Measurements from ENCODE around the gene DTHD1.
A peak's percentile ranks its signal among the peaks of the same experiment; 100 is the strongest.

The DTHD1 gene

GRCh38 chr4:36312511-36312910 lies 31.1 kb downstream of the DTHD1 start:
- peak in 2 of 51 donors; percentile 1 to 7 for DNase-seq

- no peak for DNase-seq
These were observed 31.9 kb downstream of the DTHD1 start for GRCh38 chr4:36313301-36313700.

- DNase-seq: no peak
These were observed 32.3 kb downstream of the DTHD1 start for GRCh38 chr4:36313703-36314102.

GRCh38 chr4:36316607-36317006 lies 35.2 kb downstream of the DTHD1 start:
- DNase-seq: no peak

GRCh38 chr4:36317721-36318120 lies 36.3 kb downstream of the DTHD1 start:
- DNase-seq: no peak

GRCh38 chr4:36320117-36320896 lies 38.9 kb downstream of the DTHD1 start:
- no peak for DNase-seq

GRCh38 chr4:36321176-36321575 lies 39.8 kb downstream of the DTHD1 start:
- no peak for DNase-seq

- no peak for DNase-seq
These were observed 41.5 kb downstream of the DTHD1 start for GRCh38 chr4:36322921-36323354.

- DNase-seq: no peak
These were observed 42.5 kb downstream of the DTHD1 start for GRCh38 chr4:36323816-36324419.

- DNase-seq: no peak
These were observed 43.4 kb downstream of the DTHD1 start for GRCh38 chr4:36324808-36325207.

- no peak for DNase-seq
These were observed 44.1 kb downstream of the DTHD1 start for GRCh38 chr4:36325499-36325898.

- DNase-seq: no peak
These were observed 44.5 kb downstream of the DTHD1 start for GRCh38 chr4:36325926-36326325.

- DNase-seq: no peak
These were observed 45.1 kb downstream of the DTHD1 start for GRCh38 chr4:36326476-36327029.

- no peak for DNase-seq
These were observed 46.0 kb downstream of the DTHD1 start for GRCh38 chr4:36327400-36327799.

- DNase-seq: no peak
These were observed 46.7 kb downstream of the DTHD1 start for GRCh38 chr4:36328130-36328529.

- no peak for DNase-seq
These were observed 47.8 kb downstream of the DTHD1 start for GRCh38 chr4:36329228-36329627.

- no peak for DNase-seq
These were observed 49.4 kb downstream of the DTHD1 start for GRCh38 chr4:36330796-36331195.

- peak in 37 of 51 donors; percentile 2 to 89 (median 53) for DNase-seq
These were observed 50.8 kb downstream of the DTHD1 start for GRCh38 chr4:36332023-36332781.

GRCh38 chr4:36332782-36333131 lies 51.3 kb downstream of the DTHD1 start:
- DNase-seq: no peak

- DNase-seq: no peak
These were observed 52.0 kb downstream of the DTHD1 start for GRCh38 chr4:36333303-36333877.

GRCh38 chr4:36337665-36338185 lies 56.3 kb downstream of the DTHD1 start:
- DNase-seq: no peak

GRCh38 chr4:36338973-36339372 lies 57.6 kb downstream of the DTHD1 start:
- no peak for DNase-seq
